GM23338 (cell line): ENCODE measurements around the gene SHKBP1. TPM values are rescaled to one million over a fixed set of nuclear protein-coding genes. Genes with fewer than 3 reads are reported as not detected.

Experiments used
- ATAC-seq: fragments of 200-7000 bp; cut with Tn5 transposase; 3 replicates; pipeline ENCODE4 v1.9.1; 2020
- DNase-seq: peaks from one replicate; pipeline ENCODE4 v3.0.0-alpha.2; 2015; ENCODE audit warnings: low spot score
- H2AFZ ChIP-seq: fragments of 200-600 bp; sonication (generic); 2 replicates; pipeline ENCODE4 v1.8.0; 2016; ENCODE audit warnings: antibody characterized with exemption, mild to moderate bottlenecking, moderate library complexity
- H3F3A ChIP-seq: fragments of 200-600 bp; sonication (generic); replicated peaks from 2 replicates; pipeline ENCODE4 v1.8.0; 2017; ENCODE audit warnings: antibody characterized with exemption, mixed run types, low read depth
- H3K27ac ChIP-seq: fragments of 200-600 bp; sonication (generic); 2 replicates; pipeline ENCODE4 v1.6.1; 2016; ENCODE audit warnings: low read depth
- H3K27me3 ChIP-seq: fragments of 200-600 bp; sonication (generic); 2 replicates; pipeline ENCODE4 v1.8.0; 2016; ENCODE audit warnings: mild to moderate bottlenecking, mixed run types, moderate library complexity; ENCODE audit not compliant: insufficient read depth
- H3K36me3 ChIP-seq: fragments of 200-600 bp; sonication (generic); 2 replicates; pipeline ENCODE4 v1.8.0; 2016; ENCODE audit warnings: mild to moderate bottlenecking; ENCODE audit not compliant: insufficient read depth
- H3K4me1 ChIP-seq: fragments of 200-600 bp; sonication (generic); 2 replicates; pipeline ENCODE4 v1.8.0; 2016; ENCODE audit warnings: mild to moderate bottlenecking, moderate library complexity; ENCODE audit not compliant: insufficient read depth
- H3K4me2 ChIP-seq: fragments of 200-600 bp; sonication (generic); 2 replicates; pipeline ENCODE4 v1.7.1; 2017; ENCODE audit warnings: mixed run types
- H3K4me3 ChIP-seq: fragments of 200-600 bp; sonication (generic); 2 replicates; pipeline ENCODE4 v1.6.1; 2016; ENCODE audit warnings: mixed run types
- H3K79me2 ChIP-seq: fragments of 200-600 bp; sonication (generic); replicated peaks from 2 replicates; pipeline ENCODE4 v1.8.0; 2017; ENCODE audit warnings: mild to moderate bottlenecking; ENCODE audit not compliant: insufficient read depth
- H3K9me2 ChIP-seq: fragments of 200-600 bp; sonication (generic); 2 replicates; pipeline ENCODE4 v1.8.0; 2017; ENCODE audit not compliant: insufficient read depth
- H4K20me1 ChIP-seq: fragments of 200-600 bp; sonication (generic); replicated peaks from 2 replicates; pipeline ENCODE4 v1.8.0; 2017; ENCODE audit warnings: mild to moderate bottlenecking; ENCODE audit not compliant: insufficient read depth
- H3K27ac Mint-ChIP-seq: 2 replicates; pipeline ENCODE4 v1.8.0; 2020; ENCODE audit warnings: inconsistent platforms, mild to moderate bottlenecking, moderate library complexity, mixed read lengths
- H3K27me3 Mint-ChIP-seq: 3 replicates; pipeline ENCODE4 v1.8.0; 2022; ENCODE audit warnings: low read depth, mild to moderate bottlenecking, moderate library complexity, mixed read lengths, inconsistent platforms; ENCODE audit not compliant: insufficient read depth, poor library complexity
- H3K36me3 Mint-ChIP-seq: 3 replicates; pipeline ENCODE4 v1.8.0; 2021; ENCODE audit warnings: low read depth, mild to moderate bottlenecking, inconsistent platforms, moderate library complexity, mixed read lengths
- H3K4me1 Mint-ChIP-seq: 3 replicates; pipeline ENCODE4 v1.8.0; 2020; ENCODE audit warnings: mild to moderate bottlenecking, inconsistent platforms, mixed read lengths
- H3K4me3 Mint-ChIP-seq: 3 replicates; pipeline ENCODE4 v1.8.0; 2021; ENCODE audit warnings: moderate library complexity, mild to moderate bottlenecking, inconsistent platforms, mixed read lengths
- H3K9me3 Mint-ChIP-seq: 3 replicates; pipeline ENCODE4 v1.8.0; 2020; ENCODE audit warnings: moderate library complexity, mild to moderate bottlenecking, inconsistent platforms, mixed read lengths
- CREB1 ChIP-seq: fragments of 250-450 bp; sonication (Bioruptor Pico); IDR thresholded peaks from 2 replicates; pipeline ENCODE4 v1.5.0; 2020; ENCODE audit warnings: low read depth, mild to moderate bottlenecking, moderate library complexity
- CTCF ChIP-seq, 2 experiments: fragments of 200-600 bp in 1 of 2; sonication (generic) in 1 of 2; conservative IDR thresholded peaks; 2 replicates each; pipeline versions ENCODE4 v1.5.1 to v1.6.1; 2016 to 2017; ENCODE audit warnings: antibody characterized with exemption in 2 of 2, low read depth in 2 of 2, mild to moderate bottlenecking in 2 of 2, moderate library complexity in 1 of 2
- ETS1 ChIP-seq: IDR thresholded peaks from 2 replicates; pipeline ENCODE4 v1.6.1; 2016; ENCODE audit warnings: antibody characterized with exemption
- EZH2 ChIP-seq: fragments of 200-600 bp; sonication (generic); IDR thresholded peaks from one replicate; pipeline ENCODE4 v1.8.0; 2017; ENCODE audit warnings: antibody characterized with exemption, mild to moderate bottlenecking, low read depth; ENCODE audit not compliant: unreplicated experiment
- EZH2phosphoT487 ChIP-seq: fragments of 200-600 bp; sonication (generic); IDR thresholded peaks from one replicate; pipeline ENCODE4 v1.8.1; 2018; ENCODE audit warnings: antibody characterized with exemption; ENCODE audit not compliant: unreplicated experiment
- JUNB ChIP-seq: IDR thresholded peaks from one replicate; pipeline ENCODE4 v1.6.1; 2016; ENCODE audit warnings: antibody characterized with exemption; ENCODE audit not compliant: unreplicated experiment
- NANOG ChIP-seq: IDR thresholded peaks from 2 replicates; pipeline ENCODE4 v1.6.1; 2016; ENCODE audit warnings: antibody characterized with exemption, borderline replicate concordance
- POLR2AphosphoS5 ChIP-seq: IDR thresholded peaks from 2 replicates; pipeline ENCODE4 v1.6.1; 2016; ENCODE audit warnings: antibody characterized with exemption, low read depth
- REST ChIP-seq: IDR thresholded peaks from one replicate; pipeline ENCODE4 v1.6.1; 2018; ENCODE audit warnings: antibody characterized with exemption; ENCODE audit not compliant: unreplicated experiment
- STAT1 ChIP-seq: IDR thresholded peaks from one replicate; pipeline ENCODE4 v1.6.1; 2016; ENCODE audit warnings: antibody characterized with exemption; ENCODE audit not compliant: unreplicated experiment
- ZNF114 ChIP-seq: fragments of 250-450 bp; sonication (Bioruptor Pico); IDR thresholded peaks from 2 replicates; pipeline ENCODE4 v1.5.0; 2020; ENCODE audit warnings: mild to moderate bottlenecking, moderate library complexity
- ZNF331 ChIP-seq: fragments of 250-450 bp; sonication (Bioruptor Pico); IDR thresholded peaks from 2 replicates; pipeline ENCODE4 v1.5.0; 2020; ENCODE audit warnings: low read depth, mild to moderate bottlenecking, moderate library complexity
- ZNF462 ChIP-seq: fragments of 250-450 bp; sonication (Bioruptor Pico); IDR thresholded peaks from 2 replicates; pipeline ENCODE4 v1.5.0; 2020; ENCODE audit warnings: mild to moderate bottlenecking, moderate library complexity
- polyA plus RNA-seq: library from polyadenylated mRNA; unstranded; fragments of >200 nt; fragmentation: Nextera tagmentation; extraction: Ambion mirVana; gene quantifications from 2 replicates; pipeline ENCODE4 v1.2.1, GENCODE V29; 2016
- total RNA-seq: library from RNA; depleted of rRNA; stranded (reverse); fragments of >200 nt; shearing (Covaris generic); gene quantifications from 2 replicates; pipeline ENCODE4 v1.2.3, GENCODE V29; 2014

The SHKBP1 gene
- total and polyA plus RNA-seq, 2 experiments from 2014 or later, result 63.2 to 69.8 TPM

- H3K36me3 ChIP-seq, result peaks cover 11% of the 10 kb centered on the region; the same call in 1 of the 2 replicates
- H3K4me1 ChIP-seq, result peaks cover 4% of the 10 kb centered on the region
- no peak overlapping the region for H3K27ac ChIP-seq
- Mint-ChIP-seq H3K36me3 (peaks cover 36% of the 10 kb centered on the region), H3K27me3 (peaks cover 13% of the 10 kb centered on the region), H3K27ac (no peak overlapping the region), H3K4me3 (no peak overlapping the region), H3K9me3 (peaks cover 3% of the 10 kb centered on the region; the same call in 2 of the 3 replicates), H3K4me1 (peaks cover 13% of the 10 kb centered on the region)
- no peak overlapping the region for H3K4me2 ChIP-seq
- peaks cover 14% of the 10 kb centered on the region; the same call in 1 of the 2 replicates for H4K20me1 ChIP-seq
- no peak overlapping the region for H2AFZ ChIP-seq
- ATAC-seq (no peak), DNase-seq (no peak)
- H3K4me3 ChIP-seq, result no peak overlapping the region
- H3F3A ChIP-seq, result peaks cover 8% of the 10 kb centered on the region; the same call in 1 of the 2 replicates
- no peaks in the 10 kb centered on the region for H3K9me2 ChIP-seq
- H3K79me2 ChIP-seq, result no peaks in the 10 kb centered on the region
- no peak for TF ChIP-seq NANOG
- TF ChIP-seq POLR2AphosphoS5, result no peak
- no peak for TF ChIP-seq CTCF (conservative IDR thresholded peaks at IDR 0.05; ENCODE audit: low read depth in 2 of 2)
- TF ChIP-seq STAT1, result no peak
- no peak for TF ChIP-seq EZH2
- TF ChIP-seq CREB1 (CRISPR knock-in tag), result no peak
- no peak for TF ChIP-seq ETS1
- TF ChIP-seq EZH2phosphoT487, result no peak
- no peak for TF ChIP-seq ZNF462 (CRISPR knock-in tag)
- TF ChIP-seq REST, result no peak
- TF ChIP-seq JUNB, result no peak
- no peak for TF ChIP-seq ZNF114 (CRISPR knock-in tag)
- no peak for TF ChIP-seq ZNF331 (CRISPR knock-in tag)
- no peaks in the 10 kb centered on the region for H3K27me3 ChIP-seq
Observed at GRCh38 chr19:40581531-40581930, 4.9 kb downstream of the SHKBP1 start.
